HL-60 (cell line): ENCODE data around the gene LYPLAL1.

ENCODE experiments used
- GABPA ChIP-seq: IDR thresholded peaks from 2 replicates; pipeline ENCODE4 v1.6.1; 2012; ENCODE audit warnings: low read depth
- TF ChIP-seq, protein P1 (sequence below): IDR thresholded peaks from one replicate; pipeline ENCODE4 v1.5.1; 2011; ENCODE audit warnings: low read length, control low read depth, inconsistent platforms; ENCODE audit not compliant: insufficient read depth

DNA sequence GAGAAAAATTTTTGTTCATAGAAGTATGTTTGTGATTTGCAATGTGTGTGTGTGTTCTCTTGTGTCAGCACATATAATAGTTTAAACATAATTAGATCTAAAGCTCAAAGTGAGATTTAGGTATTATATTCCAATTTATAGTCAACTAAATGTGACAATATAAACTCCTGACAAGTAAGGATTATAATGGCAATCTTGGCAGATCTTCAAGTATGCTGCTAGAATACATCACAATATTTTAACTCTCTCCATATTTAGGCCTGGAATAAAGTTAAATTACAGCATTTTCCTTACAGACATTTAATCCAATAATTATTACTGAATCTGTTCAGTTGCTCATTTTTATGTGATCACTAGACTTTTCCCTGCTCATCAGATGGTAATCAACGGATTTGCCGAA lies 65.8 kb downstream of the LYPLAL1 start:
- TF ChIP-seq, protein P1, sequence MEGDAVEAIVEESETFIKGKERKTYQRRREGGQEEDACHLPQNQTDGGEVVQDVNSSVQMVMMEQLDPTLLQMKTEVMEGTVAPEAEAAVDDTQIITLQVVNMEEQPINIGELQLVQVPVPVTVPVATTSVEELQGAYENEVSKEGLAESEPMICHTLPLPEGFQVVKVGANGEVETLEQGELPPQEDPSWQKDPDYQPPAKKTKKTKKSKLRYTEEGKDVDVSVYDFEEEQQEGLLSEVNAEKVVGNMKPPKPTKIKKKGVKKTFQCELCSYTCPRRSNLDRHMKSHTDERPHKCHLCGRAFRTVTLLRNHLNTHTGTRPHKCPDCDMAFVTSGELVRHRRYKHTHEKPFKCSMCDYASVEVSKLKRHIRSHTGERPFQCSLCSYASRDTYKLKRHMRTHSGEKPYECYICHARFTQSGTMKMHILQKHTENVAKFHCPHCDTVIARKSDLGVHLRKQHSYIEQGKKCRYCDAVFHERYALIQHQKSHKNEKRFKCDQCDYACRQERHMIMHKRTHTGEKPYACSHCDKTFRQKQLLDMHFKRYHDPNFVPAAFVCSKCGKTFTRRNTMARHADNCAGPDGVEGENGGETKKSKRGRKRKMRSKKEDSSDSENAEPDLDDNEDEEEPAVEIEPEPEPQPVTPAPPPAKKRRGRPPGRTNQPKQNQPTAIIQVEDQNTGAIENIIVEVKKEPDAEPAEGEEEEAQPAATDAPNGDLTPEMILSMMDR = no peak
- no peak for TF ChIP-seq GABPA
